DOHH2 (cell line): ENCODE data around the gene CNGB1.

ENCODE experiments used
- CTCF ChIP-seq: fragments of 200-600 bp; sonication (generic); IDR thresholded peaks from one replicate; pipeline ENCODE4 v1.5.1; 2014; ENCODE audit warnings: antibody characterized with exemption, mild to moderate bottlenecking, low read depth, low read length; ENCODE audit not compliant: poor library complexity, severe bottlenecking
- EZH2phosphoT487 ChIP-seq: fragments of 200-600 bp; sonication (generic); IDR thresholded peaks from 2 replicates; pipeline ENCODE4 v1.6.1; 2017; ENCODE audit warnings: borderline replicate concordance, mild to moderate bottlenecking, antibody characterized with exemption, low read length, moderate library complexity, mixed read lengths

GRCh38 chr16:58002416-58002800, 31.5 kb upstream of the CNGB1 start:
- TF ChIP-seq CTCF (no peak), EZH2phosphoT487 (no peak)
